Smooth muscle cell (in vitro differentiated cells): ENCODE measurements around the gene PPARG. TPM values are rescaled to one million over a fixed set of nuclear protein-coding genes. Genes with fewer than 3 reads are reported as not detected.

ENCODE experiments used
- DNase-seq: peaks from one replicate; lab custom pipeline; 2025; ENCODE audit not compliant: unreplicated experiment; lab: John Stamatoyannopoulos, UW
- H2AFZ ChIP-seq: fragments of 200-600 bp; sonication (generic); 2 replicates; pipeline ENCODE4 v1.6.0; 2016; ENCODE audit warnings: antibody characterized with exemption, low read depth, mild to moderate bottlenecking
- H3F3A ChIP-seq: fragments of 200-600 bp; sonication (generic); 2 replicates; pipeline ENCODE4 v1.6.0; 2017; ENCODE audit warnings: antibody characterized with exemption, low read depth
- H3K27ac ChIP-seq: fragments of 200-600 bp; sonication (generic); 2 replicates; pipeline ENCODE4 v1.5.1; 2016; ENCODE audit warnings: low read depth, mild to moderate bottlenecking
- H3K27me3 ChIP-seq: fragments of 200-600 bp; sonication (generic); 2 replicates; pipeline ENCODE4 v1.6.1; 2016; ENCODE audit warnings: low read depth, mild to moderate bottlenecking
- H3K36me3 ChIP-seq: fragments of 200-600 bp; sonication (generic); 2 replicates; pipeline ENCODE4 v1.5.1; 2016; ENCODE audit warnings: low read depth
- H3K4me1 ChIP-seq: fragments of 200-600 bp; sonication (generic); 2 replicates; pipeline ENCODE4 v1.5.1; 2016; ENCODE audit warnings: low read depth
- H3K4me2 ChIP-seq: fragments of 200-600 bp; sonication (generic); 2 replicates; pipeline ENCODE4 v1.6.0; 2016; ENCODE audit warnings: mild to moderate bottlenecking
- H3K4me3 ChIP-seq: fragments of 200-600 bp; sonication (generic); 2 replicates; pipeline ENCODE4 v1.5.1; 2016; ENCODE audit warnings: mild to moderate bottlenecking
- H3K79me2 ChIP-seq: fragments of 200-600 bp; sonication (generic); 2 replicates; pipeline ENCODE4 v1.6.0; 2016; ENCODE audit warnings: low read depth, mild to moderate bottlenecking
- H3K9ac ChIP-seq: fragments of 200-600 bp; sonication (generic); 2 replicates; pipeline ENCODE4 v1.6.0; 2016; ENCODE audit warnings: low read depth
- H3K9me3 ChIP-seq: fragments of 200-600 bp; sonication (generic); replicated peaks from 2 replicates; pipeline ENCODE4 v1.5.1; 2016; ENCODE audit warnings: low read depth
- H4K20me1 ChIP-seq: fragments of 200-600 bp; sonication (generic); 2 replicates; pipeline ENCODE4 v1.6.0; 2016; ENCODE audit warnings: low read depth
- WGBS: methylation state at CpG from one replicate; pipeline ENCODE4 v1.1.7; 2016; ENCODE audit warnings: low lambda C conversion rate; 5-methylcytosine and 5-hydroxymethylcytosine counted together
- polyA plus RNA-seq: library from polyadenylated mRNA; unstranded; fragments of >200 nt; fragmentation: Nextera tagmentation; extraction: Ambion mirVana; gene quantifications from 2 replicates; pipeline ENCODE4 v1.2.1, GENCODE V29; 2016
- total RNA-seq: library from RNA; depleted of rRNA; stranded (reverse); fragments of >200 nt; gene quantifications from 2 replicates; pipeline ENCODE4 v1.2.3, GENCODE V29; 2014
- TF ChIP-seq, protein P1 (sequence below): fragments of 200-600 bp; sonication (generic); IDR thresholded peaks from 2 replicates; pipeline ENCODE4 v1.5.1; 2017; ENCODE audit warnings: borderline replicate concordance, mild to moderate bottlenecking, antibody characterized with exemption; ENCODE audit not compliant: insufficient read depth, poor library complexity, severe bottlenecking

PPARG gene
- total and polyA plus RNA-seq, 2 experiments from 2014 or later: 1.5 to 8.5 TPM

DNA sequence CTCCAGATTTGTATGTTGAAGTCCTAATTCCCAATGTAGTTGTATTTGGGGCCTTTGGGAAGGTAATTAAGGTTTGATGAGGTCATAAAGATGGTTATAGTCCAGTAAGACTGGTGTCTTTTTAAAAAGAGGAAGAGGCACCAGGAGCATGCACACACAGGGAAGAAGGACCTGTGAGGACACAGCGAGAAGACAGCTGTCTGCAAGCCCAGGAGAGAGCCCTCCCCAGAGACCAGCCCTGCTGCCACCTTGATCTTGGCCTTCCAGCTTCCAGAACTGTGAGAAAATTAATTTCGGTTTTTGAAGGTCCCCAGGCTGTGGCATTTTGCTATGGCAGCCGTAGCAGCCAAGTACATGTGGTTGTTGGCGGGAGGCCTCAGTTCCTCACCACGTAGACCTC is 162.6 kb downstream of the PPARG start:
- H3K27me3 ChIP-seq: no peaks in the 10 kb centered on the region
- no peaks in the 10 kb centered on the region for H3K79me2 ChIP-seq
- no peak overlapping the region for H3K4me3 ChIP-seq
- no peak overlapping the region for H2AFZ ChIP-seq
- H3K9me3 ChIP-seq: no peaks in the 10 kb centered on the region
- TF ChIP-seq, protein P1, sequence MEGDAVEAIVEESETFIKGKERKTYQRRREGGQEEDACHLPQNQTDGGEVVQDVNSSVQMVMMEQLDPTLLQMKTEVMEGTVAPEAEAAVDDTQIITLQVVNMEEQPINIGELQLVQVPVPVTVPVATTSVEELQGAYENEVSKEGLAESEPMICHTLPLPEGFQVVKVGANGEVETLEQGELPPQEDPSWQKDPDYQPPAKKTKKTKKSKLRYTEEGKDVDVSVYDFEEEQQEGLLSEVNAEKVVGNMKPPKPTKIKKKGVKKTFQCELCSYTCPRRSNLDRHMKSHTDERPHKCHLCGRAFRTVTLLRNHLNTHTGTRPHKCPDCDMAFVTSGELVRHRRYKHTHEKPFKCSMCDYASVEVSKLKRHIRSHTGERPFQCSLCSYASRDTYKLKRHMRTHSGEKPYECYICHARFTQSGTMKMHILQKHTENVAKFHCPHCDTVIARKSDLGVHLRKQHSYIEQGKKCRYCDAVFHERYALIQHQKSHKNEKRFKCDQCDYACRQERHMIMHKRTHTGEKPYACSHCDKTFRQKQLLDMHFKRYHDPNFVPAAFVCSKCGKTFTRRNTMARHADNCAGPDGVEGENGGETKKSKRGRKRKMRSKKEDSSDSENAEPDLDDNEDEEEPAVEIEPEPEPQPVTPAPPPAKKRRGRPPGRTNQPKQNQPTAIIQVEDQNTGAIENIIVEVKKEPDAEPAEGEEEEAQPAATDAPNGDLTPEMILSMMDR: no peak
- H3K4me1 ChIP-seq: peaks cover 9% of the 10 kb centered on the region
- no peaks in the 10 kb centered on the region for H3K36me3 ChIP-seq
- 90% methylated on average over 5 of the region's 5 CpGs for WGBS
- no peaks in the 10 kb centered on the region for H3F3A ChIP-seq
- no peaks in the 10 kb centered on the region for H4K20me1 ChIP-seq
- no peak overlapping the region for H3K4me2 ChIP-seq
- no peak for DNase-seq
- no peak overlapping the region for H3K27ac ChIP-seq
- no peak overlapping the region for H3K9ac ChIP-seq

DNA sequence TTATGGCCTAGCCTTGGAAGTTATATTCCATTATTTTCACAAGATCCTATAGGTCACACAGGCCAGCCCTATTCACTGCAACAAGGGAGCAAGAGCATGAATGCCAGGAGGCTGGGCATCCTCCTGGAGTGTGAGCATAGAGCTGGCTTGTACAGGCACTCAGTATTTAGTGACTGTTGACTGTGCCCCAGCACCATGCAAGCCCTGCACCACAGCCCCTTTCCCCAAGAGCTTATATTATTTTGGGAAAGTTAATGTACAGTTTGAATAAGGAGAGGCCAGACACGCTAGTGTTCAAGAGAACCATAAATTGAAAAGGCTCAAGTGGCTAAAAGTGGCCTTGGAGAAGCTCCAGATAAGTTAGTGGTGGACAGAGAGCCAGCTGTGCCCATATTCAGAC is 163.1 kb downstream of the PPARG start:
- Histone ChIP-seq H4K20me1 (no peaks in the 10 kb centered on the region), H3K4me2 (no peak overlapping the region), H3K9ac (no peak overlapping the region), H3K4me1 (peaks cover 9% of the 10 kb centered on the region), H3K27me3 (no peaks in the 10 kb centered on the region), H3F3A (no peaks in the 10 kb centered on the region), H3K27ac (no peak overlapping the region), H3K36me3 (no peaks in the 10 kb centered on the region), H3K9me3 (no peaks in the 10 kb centered on the region), H3K4me3 (no peak overlapping the region), H2AFZ (no peak overlapping the region), H3K79me2 (no peaks in the 10 kb centered on the region)
- 92% methylated on average over 1 of the region's 1 CpG for WGBS
- no peak for DNase-seq
- TF ChIP-seq, protein P1: no peak

DNA sequence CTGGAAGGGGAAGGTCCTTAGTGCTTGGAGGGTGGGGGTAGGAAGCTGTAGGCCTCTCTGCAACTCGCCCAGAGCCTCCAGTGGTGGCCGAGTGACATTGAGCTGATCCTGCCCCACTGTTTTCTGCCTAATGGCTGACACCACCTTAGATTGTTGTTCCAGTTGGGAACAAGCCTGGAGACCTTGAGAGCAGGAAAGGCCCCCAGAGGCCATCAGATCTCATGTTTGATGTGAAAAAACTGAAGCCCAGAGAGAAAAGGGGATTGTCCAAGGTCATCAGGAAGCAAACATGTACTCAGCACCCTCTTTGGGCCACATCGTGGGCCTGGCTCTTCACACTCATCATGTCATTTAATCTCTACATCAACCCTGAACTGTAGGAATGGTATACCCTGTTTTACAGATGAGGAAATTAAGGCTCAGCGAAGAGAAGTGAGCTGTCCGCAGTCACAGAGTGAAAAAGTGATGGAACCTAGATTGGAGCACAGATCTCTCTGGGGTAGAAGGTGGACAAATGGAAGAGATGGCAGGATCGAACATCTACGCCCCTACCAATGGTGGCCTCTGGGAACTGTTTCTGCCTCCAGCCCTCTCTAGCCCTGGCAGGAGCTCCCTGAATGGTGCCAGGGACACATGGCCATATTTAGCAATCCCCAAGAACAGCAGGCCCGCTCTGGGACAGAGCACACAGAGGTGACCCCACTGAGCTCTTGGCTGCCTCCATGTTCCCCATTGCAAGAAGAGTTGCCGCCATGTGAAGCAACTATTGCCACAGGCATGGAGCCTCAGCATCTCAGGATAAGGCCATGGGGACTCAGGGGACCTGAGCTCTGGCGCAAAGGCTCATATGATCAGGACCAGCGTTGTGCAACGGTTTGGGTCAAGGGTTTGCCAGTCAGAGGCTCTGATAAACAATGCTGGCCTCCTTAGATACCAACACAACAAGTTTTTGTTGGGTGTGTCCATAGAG is 163.8 kb downstream of the PPARG start:
- H2AFZ ChIP-seq: no peak overlapping the region
- no peak overlapping the region for H3K4me3 ChIP-seq
- H3K27ac ChIP-seq: no peak overlapping the region
- no peak overlapping the region for H3K4me2 ChIP-seq
- H4K20me1 ChIP-seq: no peaks in the 10 kb centered on the region
- no peak overlapping the region for H3K9ac ChIP-seq
- TF ChIP-seq, protein P1: no peak
- H3K79me2 ChIP-seq: no peaks in the 10 kb centered on the region
- peaks cover 9% of the 10 kb centered on the region for H3K4me1 ChIP-seq
- no peaks in the 10 kb centered on the region for H3K9me3 ChIP-seq
- no peaks in the 10 kb centered on the region for H3F3A ChIP-seq
- no peaks in the 10 kb centered on the region for H3K36me3 ChIP-seq
- H3K27me3 ChIP-seq: no peaks in the 10 kb centered on the region
- no peak for DNase-seq
- 95% methylated on average over 12 of the region's 12 CpGs for WGBS
